Endodermal cell (in vitro differentiated cells): ENCODE results near the gene CHMP5. TPM values are rescaled to one million over a fixed set of nuclear protein-coding genes. Genes with fewer than 3 reads are reported as not detected.
A peak's percentile ranks its signal among the peaks of the same experiment; 100 is the strongest.

Experiments used
- DNase-seq: peaks from one replicate; pipeline ENCODE4 v3.0.0-alpha.2; 2017
- H3K27ac ChIP-seq: 2 replicates; pipeline ENCODE4 v1.5.1; 2013; ENCODE audit warnings: mild to moderate bottlenecking, low read depth, low read length, moderate library complexity
- H3K27me3 ChIP-seq: 2 replicates; pipeline ENCODE4 v1.6.1; 2013; ENCODE audit warnings: mild to moderate bottlenecking, low read length, moderate library complexity; ENCODE audit not compliant: insufficient read depth, control insufficient read depth, poor library complexity, severe bottlenecking
- H3K36me3 ChIP-seq: 2 replicates; pipeline ENCODE4 v1.7.0; 2013; ENCODE audit warnings: mild to moderate bottlenecking, low read length, moderate library complexity; ENCODE audit not compliant: control insufficient read depth, insufficient read depth
- H3K4me1 ChIP-seq: one replicate; pipeline ENCODE4 v1.7.0; 2013; ENCODE audit warnings: low read length; ENCODE audit not compliant: control insufficient read depth, insufficient read depth
- H3K4me3 ChIP-seq: 2 replicates; pipeline ENCODE4 v1.5.1; 2013; ENCODE audit warnings: mild to moderate bottlenecking, low read length, moderate library complexity
- H3K9ac ChIP-seq: 2 replicates; pipeline ENCODE4 v1.6.1; 2013; ENCODE audit warnings: mild to moderate bottlenecking, low read length, moderate library complexity; ENCODE audit not compliant: poor library complexity, severe bottlenecking; ENCODE audit errors: extremely low read depth
- H3K9me3 ChIP-seq: 2 replicates; pipeline ENCODE4 v1.6.1; 2013; ENCODE audit warnings: mild to moderate bottlenecking, low read length, moderate library complexity; ENCODE audit not compliant: control insufficient read depth
- H3K27ac Mint-ChIP-seq: 2 replicates; pipeline ENCODE4 v1.8.0; 2020; ENCODE audit warnings: mixed read lengths
- H3K27me3 Mint-ChIP-seq: 2 replicates; pipeline ENCODE4 v1.8.0; 2021; ENCODE audit warnings: mild to moderate bottlenecking, mixed read lengths; ENCODE audit not compliant: insufficient read depth
- H3K36me3 Mint-ChIP-seq: 2 replicates; pipeline ENCODE4 v1.8.0; 2020; ENCODE audit warnings: low read depth, mixed read lengths
- H3K4me1 Mint-ChIP-seq: 2 replicates; pipeline ENCODE4 v1.8.0; 2020; ENCODE audit warnings: mixed read lengths
- H3K4me3 Mint-ChIP-seq: 2 replicates; pipeline ENCODE4 v1.8.0; 2020; ENCODE audit warnings: mild to moderate bottlenecking, moderate library complexity, mixed read lengths
- H3K9me3 Mint-ChIP-seq: 2 replicates; pipeline ENCODE4 v1.8.0; 2020; ENCODE audit warnings: mild to moderate bottlenecking, mixed read lengths
- CTCF ChIP-seq: fragments of 200-600 bp; sonication (generic); conservative IDR thresholded peaks from 2 replicates; pipeline ENCODE4 v1.5.0; 2021; ENCODE audit warnings: antibody characterized with exemption, mild to moderate bottlenecking
- WGBS, 2 experiments: methylation state at CpG; one replicate each; pipeline versions ENCODE4 v1.1.5 to v1.1.7; 2013; ENCODE audit warnings: missing lambda C conversion rate in 2 of 2, mixed read lengths in 1 of 2; ENCODE audit not compliant: insufficient coverage in 1 of 2, insufficient read length in 1 of 2; 5-methylcytosine and 5-hydroxymethylcytosine counted together
- total RNA-seq, 2 donors: library from RNA; stranded (reverse); fragmentation: NEBNext Ultra II Directional in 1 of 2; extraction: Animal tissue kit (Norgen Biotek cat#: 25700) in 1 of 2; gene quantifications; 2 replicates in 1 of 2; 3 replicates in 1 of 2; pipeline ENCODE4 v1.2.1, GENCODE V29; 2021

CHMP5 gene
- total RNA-seq, 2 donors from 2014 or later = 62.9 to 80.2 TPM

- no peak overlapping the region for H3K27ac Mint-ChIP-seq
- 98 to 100% methylated on average over 1 to 3 of the region's 4 CpGs for whole genome bisulfite sequencing, 2 experiments
- Histone ChIP-seq H3K4me3 (no peak overlapping the region), H3K9me3 (no peaks in the 10 kb centered on the region), H3K9ac (no peak overlapping the region), H3K4me1 (no peaks in the 10 kb centered on the region), H3K36me3 (peaks cover 75% of the 10 kb centered on the region), H3K27ac (no peak overlapping the region), H3K27me3 (no peaks in the 10 kb centered on the region)
- TF ChIP-seq CTCF = no peak
- peaks cover 72% of the 10 kb centered on the region for H3K36me3 Mint-ChIP-seq
- peaks cover 5% of the 10 kb centered on the region for H3K4me1 Mint-ChIP-seq
- no peak overlapping the region for H3K4me3 Mint-ChIP-seq
- no peaks in the 10 kb centered on the region for H3K9me3 Mint-ChIP-seq
- no peaks in the 10 kb centered on the region for H3K27me3 Mint-ChIP-seq
- no peak for DNase-seq
Measured at GRCh38 chr9:33257276-33257675, 7.6 kb upstream of the CHMP5 start.

- Histone ChIP-seq H3K4me3 (no peak overlapping the region), H3K36me3 (peaks cover 59% of the 10 kb centered on the region), H3K4me1 (no peaks in the 10 kb centered on the region), H3K9me3 (no peaks in the 10 kb centered on the region), H3K27me3 (no peaks in the 10 kb centered on the region), H3K27ac (no peak overlapping the region), H3K9ac (no peak overlapping the region)
- Mint-ChIP-seq H3K9me3 (no peaks in the 10 kb centered on the region), H3K4me3 (no peak overlapping the region), H3K27me3 (no peaks in the 10 kb centered on the region), H3K4me1 (peaks cover 7% of the 10 kb centered on the region), H3K36me3 (peaks cover 50% of the 10 kb centered on the region), H3K27ac (no peak overlapping the region)
- 83% methylated on average over 1 of the region's 1 CpG; no CpG with 5 or more reads in 1 of the 2 experiments for WGBS, 2 experiments
- no peak for DNase-seq
- TF ChIP-seq CTCF = no peak
Measured at GRCh38 chr9:33260372-33260771, 4.5 kb upstream of the CHMP5 start.

- Histone ChIP-seq H3K4me3 (peak overlapping the region; percentile 96), H3K9ac (peak overlapping the region; percentile 79), H3K27ac (no peak overlapping the region), H3K27me3 (no peaks in the 10 kb centered on the region), H3K4me1 (peaks cover 7% of the 10 kb centered on the region), H3K36me3 (peaks cover 46% of the 10 kb centered on the region), H3K9me3 (no peaks in the 10 kb centered on the region)
- 9 to 10% methylated on average over 24 to 25 of the region's 25 CpGs for WGBS, 2 experiments
- no peak for TF ChIP-seq CTCF
- Mint-ChIP-seq H3K36me3 (peaks cover 35% of the 10 kb centered on the region), H3K4me1 (peaks cover 25% of the 10 kb centered on the region), H3K27me3 (no peaks in the 10 kb centered on the region), H3K27ac (peak overlapping the region; percentile 53), H3K9me3 (no peaks in the 10 kb centered on the region), H3K4me3 (peak overlapping the region; percentile 81)
- peak; percentile 61 for DNase-seq
Measured at GRCh38 chr9:33263131-33264002, 1.5 kb upstream of the CHMP5 start.
